ENCODE results near the gene PPM1M.

DNA sequence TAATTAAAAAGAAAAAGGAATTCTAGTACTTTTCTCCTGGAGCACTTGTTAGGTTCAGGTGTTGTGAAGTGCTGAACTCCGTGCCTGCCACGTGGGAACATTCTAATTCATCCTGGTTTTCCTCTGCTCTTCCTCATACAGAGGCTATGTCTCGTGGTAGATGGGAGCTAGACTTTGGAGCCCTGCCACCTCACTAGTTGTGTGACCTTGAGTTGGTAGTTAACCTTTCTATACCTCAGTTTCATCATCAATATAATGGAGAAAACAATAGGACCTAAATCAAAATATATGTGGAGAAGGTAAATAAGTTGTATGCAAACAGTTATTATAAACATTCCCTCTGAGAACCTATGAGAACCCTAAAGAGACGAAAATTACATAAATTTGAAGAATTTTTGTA lies 37.0 kb upstream of the PPM1M start:
- TF ChIP-seq FOXM1 (IDR thresholded peaks at IDR 0.05; ENCODE audit: borderline replicate concordance) (no peak), ARNT (IDR thresholded peaks at IDR 0.05) (no peak), L3MBTL2 (conservative IDR thresholded peaks at IDR 0.05) (no peak), SP1 (IDR thresholded peaks at IDR 0.05) (no peak), BHLHE40 (IDR thresholded peaks at IDR 0.05; ENCODE audit: borderline replicate concordance) (no peak), HDGF (IDR thresholded peaks at IDR 0.05; ENCODE audit: borderline replicate concordance) (no peak), FOXK2 (IDR thresholded peaks at IDR 0.05) (no peak), TARDBP (IDR thresholded peaks at IDR 0.05) (no peak), LEF1 (IDR thresholded peaks at IDR 0.05; ENCODE audit: borderline replicate concordance) (no peak), NFRKB (IDR thresholded peaks at IDR 0.05) (no peak)
- TF ChIP-seq, protein P1, sequence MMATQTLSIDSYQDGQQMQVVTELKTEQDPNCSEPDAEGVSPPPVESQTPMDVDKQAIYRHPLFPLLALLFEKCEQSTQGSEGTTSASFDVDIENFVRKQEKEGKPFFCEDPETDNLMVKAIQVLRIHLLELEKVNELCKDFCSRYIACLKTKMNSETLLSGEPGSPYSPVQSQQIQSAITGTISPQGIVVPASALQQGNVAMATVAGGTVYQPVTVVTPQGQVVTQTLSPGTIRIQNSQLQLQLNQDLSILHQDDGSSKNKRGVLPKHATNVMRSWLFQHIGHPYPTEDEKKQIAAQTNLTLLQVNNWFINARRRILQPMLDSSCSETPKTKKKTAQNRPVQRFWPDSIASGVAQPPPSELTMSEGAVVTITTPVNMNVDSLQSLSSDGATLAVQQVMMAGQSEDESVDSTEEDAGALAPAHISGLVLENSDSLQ (IDR thresholded peaks at IDR 0.05), result no peak
